ENCODE measurements around the gene RNF121. TPM values are rescaled to one million over a fixed set of nuclear protein-coding genes. Genes with fewer than 3 reads are reported as not detected.

The RNF121 gene
- total and polyA plus RNA-seq, 4 donors: 10.2 to 31.1 (median 14.2) TPM

DNA sequence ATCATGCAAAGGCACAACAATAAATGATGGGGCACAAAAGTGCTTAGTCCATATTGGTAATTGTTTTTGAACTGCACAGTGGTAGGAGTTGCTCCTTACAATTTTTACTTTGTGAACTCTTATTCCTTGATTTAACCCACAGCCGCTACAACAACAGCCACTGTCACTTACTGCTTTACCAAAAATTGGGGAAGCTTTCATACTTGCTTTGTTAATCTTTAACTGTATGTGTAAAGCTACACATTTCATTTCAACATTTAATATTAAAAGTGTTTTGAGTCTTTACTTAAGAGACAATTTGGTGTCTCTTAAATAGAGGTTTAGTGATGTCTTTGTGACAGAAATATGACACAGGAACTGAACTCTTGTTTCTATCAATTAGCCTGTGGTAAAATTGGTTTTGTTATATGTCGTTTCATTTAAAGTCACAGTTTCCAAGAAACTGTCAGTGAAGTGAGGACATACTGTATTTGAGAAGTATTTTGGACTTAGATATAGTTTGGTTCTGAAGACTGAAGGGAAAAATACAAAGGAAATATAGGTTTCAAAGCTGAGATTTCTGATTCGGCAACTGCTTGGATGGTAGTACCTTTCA lies 63.4 kb downstream of the RNF121 start:
- no peak for TF ChIP-seq ATF3 (IDR thresholded peaks at IDR 0.05)
- TF ChIP-seq GABPA (IDR thresholded peaks at IDR 0.05 in 1 of 2, conservative IDR thresholded peaks at IDR 0.05 in 1 of 2): no peak
- no peak for TF ChIP-seq EGR1 (IDR thresholded peaks at IDR 0.05; ENCODE audit: low read depth in 2 of 2)
- TF ChIP-seq, protein P1, sequence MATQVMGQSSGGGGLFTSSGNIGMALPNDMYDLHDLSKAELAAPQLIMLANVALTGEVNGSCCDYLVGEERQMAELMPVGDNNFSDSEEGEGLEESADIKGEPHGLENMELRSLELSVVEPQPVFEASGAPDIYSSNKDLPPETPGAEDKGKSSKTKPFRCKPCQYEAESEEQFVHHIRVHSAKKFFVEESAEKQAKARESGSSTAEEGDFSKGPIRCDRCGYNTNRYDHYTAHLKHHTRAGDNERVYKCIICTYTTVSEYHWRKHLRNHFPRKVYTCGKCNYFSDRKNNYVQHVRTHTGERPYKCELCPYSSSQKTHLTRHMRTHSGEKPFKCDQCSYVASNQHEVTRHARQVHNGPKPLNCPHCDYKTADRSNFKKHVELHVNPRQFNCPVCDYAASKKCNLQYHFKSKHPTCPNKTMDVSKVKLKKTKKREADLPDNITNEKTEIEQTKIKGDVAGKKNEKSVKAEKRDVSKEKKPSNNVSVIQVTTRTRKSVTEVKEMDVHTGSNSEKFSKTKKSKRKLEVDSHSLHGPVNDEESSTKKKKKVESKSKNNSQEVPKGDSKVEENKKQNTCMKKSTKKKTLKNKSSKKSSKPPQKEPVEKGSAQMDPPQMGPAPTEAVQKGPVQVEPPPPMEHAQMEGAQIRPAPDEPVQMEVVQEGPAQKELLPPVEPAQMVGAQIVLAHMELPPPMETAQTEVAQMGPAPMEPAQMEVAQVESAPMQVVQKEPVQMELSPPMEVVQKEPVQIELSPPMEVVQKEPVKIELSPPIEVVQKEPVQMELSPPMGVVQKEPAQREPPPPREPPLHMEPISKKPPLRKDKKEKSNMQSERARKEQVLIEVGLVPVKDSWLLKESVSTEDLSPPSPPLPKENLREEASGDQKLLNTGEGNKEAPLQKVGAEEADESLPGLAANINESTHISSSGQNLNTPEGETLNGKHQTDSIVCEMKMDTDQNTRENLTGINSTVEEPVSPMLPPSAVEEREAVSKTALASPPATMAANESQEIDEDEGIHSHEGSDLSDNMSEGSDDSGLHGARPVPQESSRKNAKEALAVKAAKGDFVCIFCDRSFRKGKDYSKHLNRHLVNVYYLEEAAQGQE (IDR thresholded peaks at IDR 0.05): no peak
- TF ChIP-seq FOXA2 (IDR thresholded peaks at IDR 0.05): no peak
- no peak for TF ChIP-seq FOXA1 (IDR thresholded peaks at IDR 0.05)
- no peak for TF ChIP-seq HNF4G (IDR thresholded peaks at IDR 0.05)
- TF ChIP-seq RAD21 (IDR thresholded peaks at IDR 0.05): no peak
- TF ChIP-seq, protein P2, sequence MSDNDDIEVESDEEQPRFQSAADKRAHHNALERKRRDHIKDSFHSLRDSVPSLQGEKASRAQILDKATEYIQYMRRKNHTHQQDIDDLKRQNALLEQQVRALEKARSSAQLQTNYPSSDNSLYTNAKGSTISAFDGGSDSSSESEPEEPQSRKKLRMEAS (IDR thresholded peaks at IDR 0.05): no peak
- no peak for TF ChIP-seq TAF1 (conservative IDR thresholded peaks at IDR 0.05)
- TF ChIP-seq, protein P3, sequence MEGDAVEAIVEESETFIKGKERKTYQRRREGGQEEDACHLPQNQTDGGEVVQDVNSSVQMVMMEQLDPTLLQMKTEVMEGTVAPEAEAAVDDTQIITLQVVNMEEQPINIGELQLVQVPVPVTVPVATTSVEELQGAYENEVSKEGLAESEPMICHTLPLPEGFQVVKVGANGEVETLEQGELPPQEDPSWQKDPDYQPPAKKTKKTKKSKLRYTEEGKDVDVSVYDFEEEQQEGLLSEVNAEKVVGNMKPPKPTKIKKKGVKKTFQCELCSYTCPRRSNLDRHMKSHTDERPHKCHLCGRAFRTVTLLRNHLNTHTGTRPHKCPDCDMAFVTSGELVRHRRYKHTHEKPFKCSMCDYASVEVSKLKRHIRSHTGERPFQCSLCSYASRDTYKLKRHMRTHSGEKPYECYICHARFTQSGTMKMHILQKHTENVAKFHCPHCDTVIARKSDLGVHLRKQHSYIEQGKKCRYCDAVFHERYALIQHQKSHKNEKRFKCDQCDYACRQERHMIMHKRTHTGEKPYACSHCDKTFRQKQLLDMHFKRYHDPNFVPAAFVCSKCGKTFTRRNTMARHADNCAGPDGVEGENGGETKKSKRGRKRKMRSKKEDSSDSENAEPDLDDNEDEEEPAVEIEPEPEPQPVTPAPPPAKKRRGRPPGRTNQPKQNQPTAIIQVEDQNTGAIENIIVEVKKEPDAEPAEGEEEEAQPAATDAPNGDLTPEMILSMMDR (IDR thresholded peaks at IDR 0.05; ENCODE audit: low read depth, low read length, missing input control): no peak
- TF ChIP-seq ZBTB33 (IDR thresholded peaks at IDR 0.05): no peak
- TF ChIP-seq SP1 (IDR thresholded peaks at IDR 0.05): no peak
- TF ChIP-seq JUND (IDR thresholded peaks at IDR 0.05): no peak
- no peak for TF ChIP-seq YY1 (IDR thresholded peaks at IDR 0.05)
- no peak for TF ChIP-seq NR2F2 (IDR thresholded peaks at IDR 0.05)
- H3K9ac ChIP-seq (ENCODE audit: low read depth in 1 of 2, low read length in 2 of 2): no peak overlapping the region
- no peaks in the 10 kb centered on the region for H3K4me1 ChIP-seq (ENCODE audit: control insufficient read depth in 4 of 4, insufficient read depth in 4 of 4, low read length in 3 of 4)
- H3K4me3 ChIP-seq (ENCODE audit: low read depth in 1 of 3, low read length in 3 of 3): no peak overlapping the region
- no peaks in the 10 kb centered on the region for H3K27me3 ChIP-seq (ENCODE audit: control insufficient read depth in 4 of 4, insufficient read depth in 4 of 4, low read length in 3 of 4)
- H3K36me3 ChIP-seq (ENCODE audit: control insufficient read depth in 4 of 4, insufficient read depth in 3 of 4, low read depth in 1 of 4, low read length in 3 of 4): peaks cover 2 to 3% (median 3%) of the 10 kb centered on the region in 4 donors
- no peaks in the 10 kb centered on the region for H3K9me3 ChIP-seq (ENCODE audit: control insufficient read depth in 4 of 4, low read length in 3 of 4)
- 88% methylated on average over 3 of the region's 3 CpGs for WGBS
- H3K27ac ChIP-seq (ENCODE audit: low read depth in 1 of 2, low read length in 2 of 2): no peak overlapping the region
- DNase-seq (ENCODE audit: low spot score): no peak
